Transverse colon (tissue), 4 donors: ENCODE measurements around the gene CAMTA1. TPM values are rescaled to one million over a fixed set of nuclear protein-coding genes. Genes with fewer than 3 reads are reported as not detected.

ENCODE experiments used
- DNase-seq: peaks from one replicate; pipeline ENCODE4 v3.0.0-alpha.2; 2019
- H3K27ac ChIP-seq, 4 donors: fragments of 200-600 bp; sonication (generic); 2 replicates each; pipeline ENCODE4 v1.5.1; 2016 to 2018; ENCODE audit warnings: inconsistent platforms in 4 of 4
- H3K27me3 ChIP-seq: fragments of 200-600 bp; sonication (generic); 2 replicates; pipeline ENCODE4 v1.5.1; 2017; ENCODE audit warnings: inconsistent platforms
- H3K36me3 ChIP-seq, 4 donors: fragments of 200-600 bp; sonication (generic); 2 replicates each; pipeline ENCODE4 v1.5.1; 2017 to 2019; ENCODE audit warnings: inconsistent platforms in 4 of 4
- H3K4me1 ChIP-seq, 4 donors: fragments of 200-600 bp; sonication (generic); 2 replicates each; pipeline ENCODE4 v1.5.1; 2017 to 2020; ENCODE audit warnings: inconsistent platforms in 4 of 4
- H3K4me3 ChIP-seq, 4 donors: fragments of 200-600 bp; sonication (generic); 1 replicate in 1 of 4; 2 replicates in 3 of 4; pipeline versions ENCODE4 v1.5.1 to v1.6.1; 2017 to 2019; ENCODE audit warnings: inconsistent platforms in 4 of 4
- H3K9me3 ChIP-seq, 2 donors: fragments of 200-600 bp; sonication (generic); 2 replicates each; pipeline ENCODE4 v1.5.1; 2017 to 2019; ENCODE audit warnings: inconsistent platforms in 2 of 2
- CTCF ChIP-seq, 5 experiments: fragments of 200-600 bp in 3 of 5; fragments of 450-650 bp in 2 of 5; sonication (generic) in 3 of 5; IDR thresholded peaks; 1 replicate in 2 of 5; 2 replicates in 3 of 5; pipeline ENCODE4 v1.5.1; 2016 to 2017; ENCODE audit warnings: antibody characterized with exemption in 5 of 5, inconsistent platforms in 3 of 5, mild to moderate bottlenecking in 2 of 5, moderate library complexity in 1 of 5
- EP300 ChIP-seq: sonication (generic); formaldehyde crosslinking; IDR thresholded peaks from one replicate; pipeline ENCODE4 v1.6.1; 2017; ENCODE audit warnings: antibody characterized with exemption, low read depth
- POLR2A ChIP-seq: fragments of 450-650 bp; IDR thresholded peaks from one replicate; pipeline ENCODE4 v1.6.1; 2016; ENCODE audit warnings: antibody characterized with exemption, mild to moderate bottlenecking, moderate library complexity
- POLR2AphosphoS5 ChIP-seq, 3 donors: sonication (generic); formaldehyde crosslinking; IDR thresholded peaks; one replicate each; pipeline ENCODE4 v1.6.1; 2016; ENCODE audit warnings: antibody characterized with exemption in 3 of 3
- WGBS, 2 donors: methylation state at CpG; one replicate each; pipeline ENCODE4 v1.1.5; 2018; ENCODE audit warnings: low coverage in 1 of 2; 5-methylcytosine and 5-hydroxymethylcytosine counted together
- in situ Hi-C, 4 donors: fragments of 200-750 bp; cut with MboI; loops; one replicate each; pipeline versions ENCODE4 v1.15.0 to v1.15.1; 2017; ENCODE audit warnings: low sequenced_read_pairs in 3 of 4, low pct_ligation_motif_present in 1 of 4, low pct_unique_long_range_greater_than_20kb in 1 of 4
- intact Hi-C: fragments of 100-400 bp; cut with DNase I; formaldehyde crosslinking; loops from one replicate; pipeline ENCODE4 v1.15.1; 2023; ENCODE audit warnings: low total_unique reads
- total RNA-seq, 4 donors: library from RNA; depleted of rRNA; stranded (reverse); fragments of >200 nt; gene quantifications; one replicate each; pipeline ENCODE4 v1.1.0, GENCODE V29; 2016

Gene CAMTA1
- total RNA-seq, 4 donors from 2014 or later, result 93.8 to 268 (median 130) TPM

GRCh38 chr1:6801199-6801598 is 15.9 kb downstream of the CAMTA1 start:
- in situ Hi-C loops (loop anchor here in 1 of 4 donors (10.0 kb wide), 1 partner anchor 94 kb away; no protein-coding TSS in a partner anchor), intact Hi-C loops (no loop called here)
- Histone ChIP-seq H3K27me3 (no peaks in the 10 kb centered on the region), H3K36me3 (no peaks in the 10 kb centered on the region), H3K4me3 (no peak overlapping the region), H3K4me1 (peaks cover 3 to 68% (median 37%) of the 10 kb centered on the region in 4 donors), H3K27ac (peak overlapping the region; percentile 33 to 51 (median 46)), H3K9me3 (no peaks in the 10 kb centered on the region)
- WGBS, 2 donors, result 74 to 86% methylated on average over 2 of the region's 2 CpGs
- no peak for DNase-seq
- TF ChIP-seq POLR2A (no peak), POLR2AphosphoS5 (IDR thresholded peaks at IDR 0.05) (no peak), EP300 (no peak), CTCF (IDR thresholded peaks at IDR 0.05) (no peak)

GRCh38 chr1:6801966-6802365 is 16.7 kb downstream of the CAMTA1 start:
- peak overlapping the region in 3 of 4 donors; percentile 0 to 51 (median 12) for H3K27ac ChIP-seq
- TF ChIP-seq EP300 (no peak), POLR2A (no peak), POLR2AphosphoS5 (IDR thresholded peaks at IDR 0.05) (no peak), CTCF (IDR thresholded peaks at IDR 0.05) (no peak)
- no peaks in the 10 kb centered on the region for H3K36me3 ChIP-seq
- WGBS, 2 donors, result 80% methylated on average over 3 of the region's 3 CpGs; no CpG with 5 or more reads in 1 of the 2 donors
- in situ Hi-C loops, result loop anchor here in 1 of 4 donors (10.0 kb wide), 1 partner anchor 93 kb away; no protein-coding TSS in a partner anchor
- no peak overlapping the region for H3K4me3 ChIP-seq
- H3K4me1 ChIP-seq, result peaks cover 9 to 70% (median 45%) of the 10 kb centered on the region in 4 donors
- H3K9me3 ChIP-seq, result no peaks in the 10 kb centered on the region
- DNase-seq, result no peak
- intact Hi-C loops, result no loop called here
- H3K27me3 ChIP-seq, result no peaks in the 10 kb centered on the region

- Histone ChIP-seq H3K27ac (peak overlapping the region in 2 of 4 donors; percentile 0 to 51), H3K4me3 (no peak overlapping the region), H3K9me3 (no peaks in the 10 kb centered on the region), H3K27me3 (no peaks in the 10 kb centered on the region), H3K36me3 (no peaks in the 10 kb centered on the region), H3K4me1 (peaks cover 14 to 75% (median 50%) of the 10 kb centered on the region in 4 donors)
- no peak for TF ChIP-seq POLR2AphosphoS5 (IDR thresholded peaks at IDR 0.05)
- TF ChIP-seq POLR2A, result no peak
- TF ChIP-seq CTCF (IDR thresholded peaks at IDR 0.05), result no peak
- no peak for TF ChIP-seq EP300
- DNase-seq, result no peak
- in situ Hi-C loops, result loop anchor here in 1 of 4 donors (10.0 kb wide), 1 partner anchor 92 kb away; no protein-coding TSS in a partner anchor
- intact Hi-C loops, result no loop called here
- WGBS, 2 donors, result 91% methylated on average over 2 of the region's 2 CpGs; no CpG with 5 or more reads in 1 of the 2 donors
Observed at GRCh38 chr1:6802454-6802853, 17.2 kb downstream of the CAMTA1 start.

- 70 to 95% methylated on average over 3 to 8 of the region's 8 CpGs for WGBS, 2 donors
- intact Hi-C loops (no loop called here), in situ Hi-C loops (loop anchor here in 1 of 4 donors (10.0 kb wide), 1 partner anchor 92 kb away; no protein-coding TSS in a partner anchor)
Observed at GRCh38 chr1:6802893-6803292, 17.6 kb downstream of the CAMTA1 start.

More at GRCh38 chr1:6802893-6803292, 17.6 kb downstream of the CAMTA1 start:
- TF ChIP-seq POLR2A (no peak), EP300 (no peak), CTCF (IDR thresholded peaks at IDR 0.05) (no peak), POLR2AphosphoS5 (IDR thresholded peaks at IDR 0.05) (no peak)
- no peaks in the 10 kb centered on the region for H3K9me3 ChIP-seq
- no peak overlapping the region for H3K4me3 ChIP-seq
- peaks cover 14 to 77% (median 52%) of the 10 kb centered on the region in 4 donors for H3K4me1 ChIP-seq
- no peak overlapping the region for H3K27ac ChIP-seq
- H3K27me3 ChIP-seq, result no peaks in the 10 kb centered on the region
- DNase-seq, result no peak
- no peaks in the 10 kb centered on the region for H3K36me3 ChIP-seq
